NCI-H82 (cell line): Measurements from ENCODE around the gene CNTN4.
"Not testable (repeated sequence)": the region's sequence is repeated elsewhere in the genome, so short reads cannot be mapped to it uniquely, and the experiment has no call there.

Source experiments
- DNase-seq: peaks from one replicate; lab custom pipeline; 2025; lab: John Stamatoyannopoulos, UW

Gene CNTN4

DNA sequence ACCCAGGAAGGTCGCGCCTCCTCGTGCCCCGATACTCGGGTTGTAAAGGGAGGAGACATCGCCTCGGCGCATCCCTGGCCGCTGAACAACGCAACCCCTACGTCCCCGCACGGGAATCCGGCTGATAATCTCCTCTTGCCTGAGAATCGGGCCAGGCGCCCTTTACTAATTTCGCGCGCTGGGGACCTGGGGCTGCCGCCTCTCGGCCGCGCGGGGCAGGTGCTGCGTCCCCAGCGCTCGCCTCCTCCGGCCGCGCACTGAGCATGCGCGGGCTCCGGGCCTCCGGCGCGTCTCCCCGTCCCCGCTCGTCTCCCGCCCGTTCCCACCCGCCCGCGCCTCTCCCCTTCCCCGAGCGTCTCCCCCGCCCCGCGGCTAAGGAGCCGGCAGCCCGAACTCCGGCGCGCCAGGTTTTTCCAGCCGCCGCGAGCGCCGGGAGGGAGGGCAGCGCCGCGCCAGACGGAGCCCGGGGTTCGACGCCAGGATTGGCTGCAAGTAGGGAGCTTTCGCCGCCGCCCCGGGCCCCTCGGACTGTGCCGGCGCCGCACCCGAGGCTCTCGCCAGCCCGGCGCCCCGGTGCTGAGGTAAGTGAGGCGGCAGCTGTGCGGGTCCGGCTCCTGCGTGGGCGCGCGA, at the start of gene CNTN4:
Gene CNTN4 (plus strand): TSS at position 469 of the 630 bp plus-strand sequence.
- peak; percentile 94 for DNase-seq

DNA sequence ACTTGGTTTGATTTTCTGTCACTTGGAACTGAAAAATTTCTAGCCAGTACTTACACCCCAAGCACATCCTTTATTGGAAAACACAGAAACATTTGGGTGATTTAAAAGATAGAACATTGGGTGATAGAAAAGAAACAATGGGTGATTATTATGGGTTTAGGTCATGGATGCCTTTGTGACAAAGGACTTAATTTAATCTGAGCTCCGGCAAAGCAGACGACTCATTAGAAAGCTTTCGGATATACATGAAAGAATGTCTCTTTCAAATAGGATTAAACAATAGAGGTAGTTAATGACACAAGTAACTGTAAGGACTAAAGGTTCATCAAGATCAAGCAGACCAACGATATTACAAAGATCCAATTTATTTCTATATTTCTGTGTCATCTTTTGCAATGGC, 37.3 kb upstream of the CNTN4 start:
- peak; percentile 2 for DNase-seq

DNA sequence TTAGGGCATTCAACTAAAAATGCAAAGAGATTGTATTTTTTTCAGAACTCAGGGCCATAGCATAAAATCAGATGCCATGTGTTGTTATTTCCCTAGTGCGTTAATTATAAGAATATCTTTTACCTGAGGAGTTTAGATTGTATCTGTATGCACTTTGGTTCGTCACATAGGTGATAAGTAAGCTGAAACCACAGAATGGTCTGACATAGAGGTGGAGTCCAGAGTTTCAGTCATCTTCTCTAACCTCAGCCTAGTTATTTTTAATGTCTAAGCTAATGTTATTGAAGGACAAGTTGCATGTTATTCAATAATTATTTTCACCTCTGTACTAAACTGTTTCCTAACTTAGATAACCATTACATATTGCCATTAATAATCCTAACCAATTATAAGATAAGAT, 27.1 kb upstream of the CNTN4 start:
- no peak for DNase-seq

DNA sequence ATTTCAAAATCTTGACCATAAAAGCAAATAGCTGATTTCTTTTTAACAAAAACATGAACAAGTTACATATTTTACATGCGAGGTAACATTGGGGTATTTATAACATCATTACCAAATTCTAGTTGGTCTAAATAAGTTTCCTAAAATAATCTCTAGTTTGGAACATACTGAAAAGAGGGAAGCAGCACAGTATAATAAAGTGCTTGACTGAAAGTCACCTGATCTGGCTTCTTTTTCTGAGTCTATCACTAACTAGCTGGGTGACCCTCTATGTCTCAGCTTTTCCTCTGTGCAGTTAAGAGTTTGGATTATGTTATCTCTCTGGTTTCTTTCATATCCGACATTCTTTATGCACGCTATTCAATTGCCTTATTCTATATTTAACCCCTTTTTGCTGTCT, 19.8 kb upstream of the CNTN4 start:
- DNase-seq: no peak

DNA sequence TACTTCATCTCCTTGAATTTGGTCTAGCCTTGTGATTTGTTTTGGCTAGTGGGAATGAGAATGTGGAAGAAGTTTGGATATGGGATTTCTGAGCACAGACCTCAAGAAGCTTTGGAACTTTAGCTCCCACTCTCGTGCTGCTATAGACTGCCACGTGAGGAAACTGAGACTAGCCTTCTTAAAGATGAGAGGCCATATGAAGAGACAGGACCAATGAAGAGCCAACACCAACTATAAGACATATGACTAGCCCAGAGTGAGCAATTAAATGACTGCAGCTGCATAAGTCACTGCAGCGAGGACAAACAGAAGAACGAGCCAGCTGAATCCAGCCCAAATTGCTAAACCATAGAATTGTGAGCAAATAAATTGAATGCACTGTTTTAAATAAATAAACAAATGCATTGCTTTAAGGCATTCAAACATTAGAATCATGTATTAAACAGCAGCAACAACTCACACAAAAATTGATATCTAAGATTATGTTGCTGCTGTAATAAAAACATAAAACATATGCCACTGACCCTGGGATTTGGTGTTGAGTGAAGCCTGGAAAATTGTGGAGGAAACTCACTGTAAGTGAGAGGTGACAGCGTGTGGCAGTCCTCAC, 15.7 kb upstream of the CNTN4 start:
- DNase-seq: no peak

DNA sequence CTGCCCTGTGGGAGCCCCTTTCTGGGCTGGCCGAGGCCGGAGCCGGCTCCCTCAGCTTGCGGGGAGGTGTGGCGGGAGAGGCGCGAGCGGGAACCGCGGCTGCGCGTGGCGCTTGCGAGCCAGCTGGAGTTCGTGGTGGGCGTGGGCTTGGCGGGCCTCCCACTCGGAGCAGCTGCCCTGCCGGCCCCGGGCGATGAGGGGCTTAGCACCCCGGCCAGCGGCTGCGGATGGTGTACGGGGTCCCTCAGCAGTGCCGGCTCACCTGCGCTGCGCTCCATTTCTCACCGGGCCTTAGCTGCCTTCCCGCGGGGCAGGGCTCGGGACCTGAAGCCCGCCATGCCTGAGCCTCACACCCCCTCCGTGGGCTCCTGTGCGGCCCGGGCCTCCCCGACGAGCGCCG, 15.1 kb upstream of the CNTN4 start:
- DNase-seq: not testable (repeated sequence)

DNA sequence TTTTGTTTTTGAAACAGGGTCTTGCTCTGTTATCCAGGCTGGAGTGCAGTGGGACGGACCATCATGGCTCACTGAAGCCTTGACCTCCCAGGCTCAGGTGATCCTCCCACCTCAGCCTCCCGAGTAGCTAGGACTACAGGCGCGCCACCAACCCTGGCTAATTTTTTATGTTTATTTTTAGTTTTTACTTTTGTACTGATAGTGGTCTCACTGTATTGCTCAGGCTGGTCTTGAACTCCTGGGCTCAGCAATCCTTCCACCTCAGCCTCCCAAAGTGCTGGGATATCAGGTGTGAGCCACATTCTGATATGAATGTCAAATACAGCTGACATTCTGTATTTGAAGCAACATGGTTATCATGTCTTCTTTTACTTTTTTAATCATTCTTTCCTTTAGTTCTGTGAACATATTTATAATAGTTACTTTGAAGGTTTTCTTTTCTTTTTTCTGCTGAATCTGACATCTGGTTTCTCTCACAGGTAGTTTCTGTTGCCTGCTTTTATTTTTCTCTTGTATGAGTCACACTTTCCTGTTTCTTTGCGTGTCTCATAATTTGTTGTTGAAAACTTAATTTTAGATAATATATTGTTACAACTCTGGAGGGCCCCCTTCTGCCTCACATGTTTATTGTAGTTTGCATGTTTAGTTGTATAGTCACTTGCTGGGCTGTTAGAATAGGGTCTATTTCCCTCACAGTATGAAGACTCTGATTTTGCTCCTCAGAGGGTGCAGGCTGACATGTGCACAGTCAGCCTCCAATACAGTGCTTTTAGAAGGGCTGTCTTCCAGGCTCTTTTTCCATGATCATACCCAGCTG, 8.4 kb upstream of the CNTN4 start:
- DNase-seq: no peak

DNA sequence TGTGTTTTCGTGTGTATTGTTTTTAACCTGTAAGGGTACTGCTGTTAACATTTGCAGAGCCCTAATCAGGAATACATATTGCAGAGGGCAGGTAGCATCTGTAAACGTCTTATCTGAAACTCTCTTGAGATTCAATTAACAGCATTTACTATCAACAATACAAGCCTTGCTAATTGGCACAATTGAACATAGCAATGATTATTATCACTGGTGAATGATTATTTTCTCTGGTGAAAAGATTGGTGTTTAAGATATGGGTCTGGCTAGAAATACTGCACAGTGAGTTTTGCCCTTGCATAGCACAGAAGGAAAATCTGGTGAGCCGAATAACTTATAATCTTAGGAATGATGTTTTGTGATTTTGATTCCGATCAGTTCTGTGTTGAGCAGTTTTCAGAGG, 5.9 kb upstream of the CNTN4 start:
- DNase-seq: no peak

DNA sequence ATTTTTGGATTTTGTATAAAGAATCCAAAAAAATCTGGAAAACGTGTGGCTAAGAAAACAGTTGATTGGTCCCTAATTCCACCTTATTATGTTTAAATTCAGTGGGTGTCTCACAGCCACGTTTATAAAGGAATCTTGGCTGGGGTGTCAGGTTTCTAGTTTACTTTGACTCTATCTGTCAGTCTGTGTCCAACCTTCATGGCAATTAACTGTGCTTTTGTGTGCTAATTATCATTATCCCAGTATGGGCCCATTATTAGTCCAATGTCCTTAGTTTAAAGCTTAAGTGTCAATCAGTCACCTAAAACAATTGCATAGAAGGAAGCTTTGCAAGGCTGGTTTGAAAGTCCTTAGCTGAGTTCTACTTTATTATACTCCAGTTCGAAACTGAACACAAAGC, 3.7 kb upstream of the CNTN4 start:
- no peak for DNase-seq

DNA sequence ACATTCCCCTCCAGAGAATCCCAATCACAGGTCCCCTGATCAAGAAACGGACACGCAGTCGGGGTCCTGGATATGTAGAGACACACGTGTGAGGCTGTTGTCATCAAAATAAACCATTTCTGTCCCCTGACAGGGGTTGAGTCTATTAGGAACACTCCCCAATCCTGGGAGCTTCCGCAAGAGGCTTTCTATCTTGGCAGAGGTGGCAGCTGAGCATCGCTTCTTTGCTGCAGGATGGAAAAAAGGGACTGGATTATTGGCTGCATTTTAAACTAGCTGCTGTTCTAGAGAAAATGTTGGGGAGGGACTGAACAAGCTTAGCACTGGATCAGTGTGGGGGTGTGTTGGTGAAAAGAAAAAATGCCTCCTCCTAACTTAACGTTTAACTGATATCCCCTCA, 2.5 kb upstream of the CNTN4 start:
- DNase-seq: peak; percentile 27

DNA sequence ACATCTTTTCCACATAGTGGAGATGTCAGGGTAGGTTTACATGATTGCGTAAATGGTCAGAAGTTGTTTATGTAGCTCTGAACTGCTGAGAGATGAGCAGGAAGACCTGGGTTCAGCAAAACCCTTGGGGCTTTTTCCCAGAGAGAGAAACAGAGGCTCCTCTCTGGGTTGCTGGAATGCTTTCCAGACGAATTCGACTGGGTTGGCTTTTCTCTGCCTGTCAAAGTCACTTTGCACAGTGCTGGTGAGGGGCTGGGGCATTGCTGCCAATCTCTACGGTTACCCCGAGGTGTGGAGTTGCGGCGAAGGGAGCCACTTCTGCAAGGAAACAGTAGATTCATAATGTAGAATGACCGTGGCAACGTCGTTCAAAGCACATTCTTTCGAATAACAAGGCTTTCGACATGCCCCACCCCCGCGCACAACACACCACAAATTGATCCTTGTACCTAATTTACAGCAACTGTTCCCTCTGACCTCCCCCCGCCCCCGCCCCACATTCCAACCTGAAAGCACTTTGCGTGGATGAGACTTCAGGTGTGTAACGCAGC, 950 bp upstream of the CNTN4 start:
- peak; percentile 20 for DNase-seq

DNA sequence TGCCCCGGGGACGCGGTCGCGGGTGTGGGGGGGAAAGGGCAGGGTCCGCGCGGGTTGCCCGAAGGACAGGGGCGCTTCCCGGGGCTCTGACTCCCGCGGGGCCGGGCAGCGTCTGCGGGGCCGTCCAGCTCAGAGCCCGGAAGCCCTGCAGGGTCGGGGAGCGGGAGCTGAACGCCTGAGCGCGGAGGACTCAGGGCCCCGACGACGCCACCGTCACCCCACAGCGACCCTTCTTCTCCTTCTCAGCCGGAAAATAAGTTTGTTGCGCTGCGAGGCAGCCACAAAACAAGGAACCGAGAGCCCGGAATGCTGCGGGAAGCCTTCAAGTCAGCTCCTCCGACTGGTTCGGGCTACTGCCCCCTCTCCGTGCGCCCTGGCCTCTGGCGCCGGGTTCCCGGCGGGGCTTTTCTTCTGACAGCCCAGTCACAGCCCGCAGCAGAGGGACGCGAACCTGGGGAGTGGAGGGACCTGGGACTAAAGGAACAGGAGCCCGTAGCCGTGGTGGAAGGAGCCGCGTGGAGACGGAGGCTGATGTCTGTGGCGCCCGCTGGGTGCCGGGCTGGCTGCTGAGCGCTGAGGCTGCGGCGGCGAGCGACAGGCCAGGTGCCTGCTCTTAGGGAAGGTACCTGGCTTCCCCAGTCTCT, 484 bp downstream of the CNTN4 start:
- peak; percentile 71 for DNase-seq

DNA sequence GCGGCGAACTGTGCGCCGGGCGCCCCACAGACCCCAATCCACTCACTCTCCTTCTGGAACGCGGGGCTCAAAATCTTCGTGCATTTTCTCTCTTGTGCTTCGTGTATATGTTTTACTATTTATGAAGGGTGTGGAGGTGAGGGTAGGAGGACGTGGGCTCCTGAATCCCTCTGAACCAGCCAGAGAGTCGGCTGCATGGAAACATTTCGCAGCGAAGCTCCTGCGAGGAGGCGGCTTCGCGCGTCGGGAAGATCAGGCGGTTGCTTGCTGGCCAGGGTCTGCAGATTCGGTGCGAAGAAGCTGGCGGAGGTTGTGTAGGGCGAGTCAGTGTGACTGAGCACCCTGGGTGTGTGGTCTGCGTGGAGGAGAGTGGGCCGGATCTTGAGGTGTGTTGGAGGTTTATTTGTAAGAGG, 1.1 kb downstream of the CNTN4 start:
- DNase-seq: peak; percentile 58

DNA sequence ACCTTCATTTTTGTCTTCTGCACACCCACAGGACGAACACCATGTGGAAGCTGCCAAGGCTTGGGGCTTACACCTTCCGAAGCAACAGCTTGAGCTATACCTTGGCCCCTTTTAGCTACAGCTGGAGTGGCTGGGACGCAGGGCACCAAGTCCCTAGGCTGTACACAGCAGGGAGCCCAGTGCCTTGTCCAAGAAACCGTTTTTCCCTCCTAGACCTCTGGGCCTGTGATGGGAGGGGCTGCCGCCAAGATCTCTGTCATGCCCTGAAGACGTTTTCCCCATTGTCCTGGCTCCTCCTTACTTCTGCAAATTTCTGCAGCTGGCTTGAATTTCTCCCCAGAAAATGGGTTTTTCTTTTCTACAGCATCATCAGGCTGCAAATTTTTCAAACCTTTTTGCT, 7.8 kb downstream of the CNTN4 start:
- no peak for DNase-seq

DNA sequence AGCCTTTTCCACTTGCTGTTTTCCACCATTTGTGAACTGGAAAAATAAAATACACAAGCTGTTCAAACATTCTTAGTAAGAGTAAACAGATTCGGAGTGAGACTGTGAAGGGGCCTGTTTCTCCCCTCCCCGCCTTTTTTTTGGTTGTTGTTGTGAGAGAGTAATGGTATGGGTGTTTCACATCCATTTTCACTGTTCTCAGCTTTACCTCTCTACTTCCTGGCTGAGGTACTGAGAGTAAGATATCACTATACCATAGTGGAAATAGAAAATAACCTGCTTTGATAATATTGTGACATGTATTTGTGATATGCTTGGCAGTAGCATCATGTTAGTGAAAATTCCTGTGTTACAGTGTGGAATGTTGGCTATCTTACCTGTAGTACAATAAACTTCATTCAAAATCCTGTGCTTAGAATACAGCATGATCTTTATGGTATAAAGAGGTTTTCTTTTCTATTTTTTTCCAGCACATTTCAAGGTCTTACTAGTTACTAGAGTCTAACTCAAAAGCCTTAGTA, 12.0 kb downstream of the CNTN4 start:
- no peak for DNase-seq

DNA sequence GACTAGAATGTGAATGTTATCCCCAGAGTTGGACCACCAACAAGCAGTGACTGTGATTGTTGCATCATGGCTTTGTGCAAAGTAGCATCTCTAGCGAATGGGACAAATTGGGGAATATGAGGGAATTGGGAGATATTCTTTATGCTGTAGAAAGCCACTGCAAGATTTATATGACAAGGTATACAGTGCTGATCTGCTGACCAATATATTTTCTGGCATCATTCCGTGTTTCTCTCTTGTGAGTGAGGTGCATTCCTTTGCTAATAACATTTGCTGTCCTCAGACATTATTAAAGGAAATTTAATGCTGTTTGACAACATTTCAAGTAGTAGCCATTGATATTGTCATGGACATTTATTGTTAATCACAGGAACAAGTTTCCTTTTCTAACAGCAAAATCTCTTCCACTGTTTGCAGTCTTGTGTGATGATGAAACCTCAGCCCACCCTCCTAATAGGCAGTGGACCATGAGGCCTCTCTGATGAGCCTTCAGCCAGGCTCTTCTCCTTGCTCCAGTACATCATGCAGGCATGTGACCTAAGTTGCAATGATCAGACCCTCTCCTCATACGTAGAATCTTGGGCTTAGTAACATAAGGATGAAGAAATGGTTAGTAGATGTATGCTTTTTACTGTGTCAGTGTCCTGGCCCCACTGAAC, 16.1 kb downstream of the CNTN4 start:
- no peak for DNase-seq

DNA sequence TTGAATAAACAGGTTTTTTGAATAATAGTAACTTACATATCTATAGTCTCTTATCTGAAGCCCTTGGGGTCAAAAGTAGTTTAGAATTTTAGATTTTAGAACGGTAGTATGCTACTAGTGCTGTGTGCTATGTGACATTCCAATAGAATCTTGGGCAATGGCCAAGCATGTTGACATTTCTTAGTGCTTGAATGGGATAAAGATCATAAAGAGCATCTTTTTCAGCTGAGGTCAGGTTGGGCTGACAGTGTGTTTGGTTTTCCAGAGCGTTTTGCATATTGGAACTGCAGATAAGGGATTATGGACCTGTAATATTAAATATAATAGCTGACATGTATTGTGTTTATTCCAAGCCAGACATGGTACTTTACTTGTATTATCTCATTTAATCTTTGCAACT, 32.1 kb downstream of the CNTN4 start:
- DNase-seq: no peak

DNA sequence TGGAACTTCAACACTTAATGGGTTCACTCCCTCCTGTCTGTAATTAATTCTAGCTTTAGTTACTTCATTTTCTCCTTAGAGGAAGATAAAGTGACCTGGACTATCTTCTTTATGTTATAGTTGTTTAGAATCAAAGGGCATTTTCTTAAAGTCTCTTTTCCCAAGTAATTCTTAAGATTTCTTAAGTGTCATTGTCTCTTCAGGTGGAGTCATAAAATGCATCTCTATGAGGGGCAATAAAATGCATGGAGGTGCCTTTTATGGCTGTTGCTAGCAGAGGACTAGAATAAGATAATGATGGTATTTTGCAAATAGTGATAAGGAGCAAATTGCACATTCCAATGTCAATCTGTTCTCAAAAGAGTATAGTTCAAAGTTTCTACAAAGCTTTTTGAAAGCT, 34.5 kb downstream of the CNTN4 start:
- DNase-seq: no peak

DNA sequence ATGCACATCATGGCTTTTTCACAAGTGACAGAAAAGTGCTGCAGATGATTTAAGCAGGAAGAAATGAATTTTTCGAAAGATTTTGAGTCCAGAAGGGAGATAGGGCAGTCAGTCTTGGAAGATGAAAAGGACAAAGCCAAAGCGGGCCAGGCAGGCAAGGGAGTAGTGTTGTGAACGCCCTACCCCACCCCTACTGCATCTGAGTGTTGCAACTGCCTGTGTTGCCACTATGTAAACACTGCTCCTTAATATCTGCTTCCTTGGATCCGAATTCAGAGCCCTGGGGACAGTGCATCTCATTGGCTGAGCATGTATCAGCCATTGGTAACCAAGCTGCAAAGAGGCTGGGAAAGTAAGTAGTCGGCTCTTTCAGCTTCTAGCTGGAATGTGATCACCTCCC, 39.0 kb downstream of the CNTN4 start:
- no peak for DNase-seq

DNA sequence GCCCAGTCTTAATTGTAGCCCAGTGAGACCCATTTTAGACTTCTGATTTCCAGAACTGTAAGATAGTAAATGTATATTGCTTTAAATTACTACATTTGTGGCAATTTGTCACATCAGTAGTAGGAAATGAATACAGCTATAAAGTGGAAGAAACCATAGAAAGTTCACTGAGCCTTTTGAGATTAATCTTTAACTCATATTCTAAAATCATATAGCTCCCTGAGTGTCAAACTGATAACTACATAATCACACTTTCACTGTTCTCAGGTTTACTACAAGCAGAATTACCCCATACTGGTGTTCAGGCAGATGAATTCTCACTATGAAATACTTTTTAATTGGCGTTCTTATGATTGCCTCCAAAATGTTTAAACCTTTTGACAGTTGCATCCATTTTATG, 42.8 kb downstream of the CNTN4 start:
- no peak for DNase-seq

DNA sequence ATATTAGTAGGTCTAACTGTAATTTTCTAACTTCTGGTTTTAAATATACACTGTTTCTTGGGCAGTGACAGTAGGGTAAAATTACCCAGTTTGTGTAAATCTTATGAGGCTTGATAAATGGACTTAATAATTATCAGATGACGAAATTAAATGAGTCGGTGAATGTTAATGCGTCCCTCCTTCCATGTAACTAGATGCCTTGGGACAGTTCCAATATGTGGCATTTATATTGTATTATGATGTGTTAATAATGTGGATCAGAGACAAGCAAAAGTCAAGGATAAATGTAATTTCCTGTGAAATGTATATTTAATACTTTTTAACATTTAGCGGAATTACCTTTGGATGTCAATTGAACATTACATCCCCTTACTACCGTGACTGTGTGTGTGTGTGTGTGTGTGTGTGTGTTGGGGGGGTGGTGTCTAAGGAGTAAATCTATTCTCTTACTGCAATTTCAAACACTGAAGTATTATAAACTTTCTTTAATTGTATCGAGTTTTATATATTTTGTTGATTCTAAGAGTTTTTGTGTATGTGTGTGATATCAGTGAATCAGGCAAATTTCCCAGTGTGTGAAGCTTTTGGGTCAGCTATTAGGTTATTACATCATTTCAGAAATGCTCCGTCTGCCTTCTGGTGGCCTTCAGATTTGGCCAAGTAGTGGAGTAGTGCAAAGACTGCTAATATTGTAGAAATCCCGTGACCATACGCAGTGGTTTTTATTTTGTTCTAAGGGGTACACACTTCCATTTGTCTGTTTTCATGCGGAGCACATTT, 50.1 kb downstream of the CNTN4 start:
- no peak for DNase-seq
